ENCODE results near the gene TOMM70. TPM values are rescaled to one million over a fixed set of nuclear protein-coding genes. Genes with fewer than 3 reads are reported as not detected.
A peak's percentile ranks its signal among the peaks of the same experiment; 100 is the strongest.

TOMM70 gene
- polyA plus RNA-seq, 1 donor (not counting 4 experiments of a cell fraction or from before 2014, with no cell fraction given): 40.8 TPM

DNA sequence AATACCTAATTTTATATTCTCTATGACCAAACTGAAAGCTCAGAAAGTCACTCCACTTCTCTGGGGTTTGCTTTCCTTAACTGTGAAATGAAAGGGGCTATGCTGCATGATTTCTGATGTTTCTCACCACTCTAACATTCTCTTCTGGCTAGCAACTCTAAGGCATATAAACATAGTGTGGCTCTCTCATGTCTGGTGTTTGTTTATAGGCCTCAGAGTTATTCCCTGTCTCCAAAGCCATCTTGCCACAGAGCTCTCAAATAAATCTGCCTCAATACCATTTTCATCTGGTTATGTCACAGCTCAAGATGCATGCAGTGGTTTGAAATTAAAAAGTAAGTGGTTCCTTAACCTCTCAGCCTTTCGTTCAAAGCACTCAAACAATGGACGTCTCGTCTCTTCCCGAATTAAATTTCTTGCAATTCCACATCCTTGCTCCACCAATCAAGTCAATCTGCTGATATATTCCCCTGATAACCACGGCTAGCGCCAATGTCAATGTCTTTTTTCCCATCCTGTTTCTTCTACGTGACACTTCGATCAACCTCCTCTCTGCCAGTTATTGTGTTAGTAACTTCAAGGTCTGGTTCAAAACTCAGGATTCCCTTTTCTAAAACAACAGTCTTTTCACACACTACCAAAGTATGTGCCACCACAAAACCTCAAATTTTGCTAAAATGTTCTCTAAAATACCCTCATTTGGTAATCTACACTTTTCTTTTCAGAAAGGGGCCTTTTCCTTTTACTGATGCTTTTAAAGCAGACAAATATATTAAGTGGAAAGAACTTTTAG is 16.0 kb downstream of the TOMM70 start:
- FAIRE-seq: peak; percentile 43
- Histone ChIP-seq H3K79me2 (ENCODE audit: control insufficient read depth, insufficient read depth, low read length) (peaks cover 29% of the 10 kb centered on the region), H2AFZ (ENCODE audit: control insufficient read depth, low read length) (no peak overlapping the region), H3K36me3 (ENCODE audit: control insufficient read depth in 2 of 2, extremely low read depth in 1 of 2, insufficient read depth in 2 of 2, low read length in 2 of 2) (peaks cover 6 to 23% of the 10 kb centered on the region in 2 experiments), H3K4me1 (ENCODE audit: control insufficient read depth, extremely low read depth, insufficient read depth, low read length) (no peaks in the 10 kb centered on the region), H3K27me3 (ENCODE audit: control insufficient read depth, extremely low read depth, insufficient read depth, low read length) (no peaks in the 10 kb centered on the region), H3K9ac (ENCODE audit: control insufficient read depth, extremely low read depth, insufficient read depth, low read length) (no peak overlapping the region), H3K27ac (ENCODE audit: control insufficient read depth, insufficient read depth, low read length) (no peak overlapping the region), H3K4me2 (ENCODE audit: control insufficient read depth, extremely low read depth, insufficient read depth, low read depth, low read length) (no peak overlapping the region), H4K20me1 (ENCODE audit: control insufficient read depth, extremely low read depth, insufficient read depth, low read length) (no peaks in the 10 kb centered on the region), H3K4me3 (ENCODE audit: control insufficient read depth in 2 of 3, extremely low read depth in 1 of 3, insufficient read depth in 2 of 3, low read depth in 1 of 3, low read length in 3 of 3) (no peak overlapping the region), H3K9me1 (ENCODE audit: control insufficient read depth, extremely low read depth, insufficient read depth, low read length) (peaks cover 2% of the 10 kb centered on the region), H3K9me3 (ENCODE audit: control insufficient read depth, low read depth, low read length) (no peaks in the 10 kb centered on the region)
- TF ChIP-seq, protein P1, sequence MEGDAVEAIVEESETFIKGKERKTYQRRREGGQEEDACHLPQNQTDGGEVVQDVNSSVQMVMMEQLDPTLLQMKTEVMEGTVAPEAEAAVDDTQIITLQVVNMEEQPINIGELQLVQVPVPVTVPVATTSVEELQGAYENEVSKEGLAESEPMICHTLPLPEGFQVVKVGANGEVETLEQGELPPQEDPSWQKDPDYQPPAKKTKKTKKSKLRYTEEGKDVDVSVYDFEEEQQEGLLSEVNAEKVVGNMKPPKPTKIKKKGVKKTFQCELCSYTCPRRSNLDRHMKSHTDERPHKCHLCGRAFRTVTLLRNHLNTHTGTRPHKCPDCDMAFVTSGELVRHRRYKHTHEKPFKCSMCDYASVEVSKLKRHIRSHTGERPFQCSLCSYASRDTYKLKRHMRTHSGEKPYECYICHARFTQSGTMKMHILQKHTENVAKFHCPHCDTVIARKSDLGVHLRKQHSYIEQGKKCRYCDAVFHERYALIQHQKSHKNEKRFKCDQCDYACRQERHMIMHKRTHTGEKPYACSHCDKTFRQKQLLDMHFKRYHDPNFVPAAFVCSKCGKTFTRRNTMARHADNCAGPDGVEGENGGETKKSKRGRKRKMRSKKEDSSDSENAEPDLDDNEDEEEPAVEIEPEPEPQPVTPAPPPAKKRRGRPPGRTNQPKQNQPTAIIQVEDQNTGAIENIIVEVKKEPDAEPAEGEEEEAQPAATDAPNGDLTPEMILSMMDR (optimal IDR thresholded peaks at IDR 0.05 in 1 of 3, IDR thresholded peaks at IDR 0.05 in 1 of 3, conservative IDR thresholded peaks at IDR 0.05 in 1 of 3; ENCODE audit: extremely low read depth in 1 of 3, insufficient read depth in 2 of 3, low read length in 3 of 3): no peak
- TF ChIP-seq EZH2 (IDR thresholded peaks at IDR 0.05; ENCODE audit: low read length): no peak
- DNase-seq (ENCODE audit: low read depth, low spot score): no peak
- dilution Hi-C loops (cut with MboI; ENCODE audit: extremely low pct_ligation_motif_present, low sequenced_read_pairs): no loop called here

DNA sequence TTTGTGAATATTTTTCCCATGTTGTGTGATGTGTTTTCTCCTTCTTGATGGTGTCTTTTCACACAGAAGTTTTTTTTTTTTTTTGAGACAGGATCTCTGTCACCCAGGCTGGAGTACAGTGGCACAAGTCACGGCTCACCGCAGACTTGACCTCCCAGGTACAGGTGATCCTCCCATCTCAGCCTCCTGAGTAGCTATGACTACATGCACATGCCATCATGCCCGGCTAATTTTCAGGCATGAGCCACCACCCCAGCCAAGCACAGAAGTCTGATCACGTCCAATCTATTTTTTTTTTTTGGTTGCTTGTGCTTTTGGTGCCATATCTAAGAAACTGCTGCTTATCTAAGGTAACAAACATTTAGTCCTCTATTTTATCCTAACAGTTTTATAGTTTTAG is 24.6 kb downstream of the TOMM70 start:
- H3K27ac ChIP-seq (ENCODE audit: control insufficient read depth, insufficient read depth, low read length): no peak overlapping the region
- H3K9ac ChIP-seq (ENCODE audit: control insufficient read depth, extremely low read depth, insufficient read depth, low read length): no peak overlapping the region
- H3K4me2 ChIP-seq (ENCODE audit: control insufficient read depth, extremely low read depth, insufficient read depth, low read depth, low read length): no peak overlapping the region
- H4K20me1 ChIP-seq (ENCODE audit: control insufficient read depth, extremely low read depth, insufficient read depth, low read length): no peaks in the 10 kb centered on the region
- no peak for TF ChIP-seq EZH2 (IDR thresholded peaks at IDR 0.05; ENCODE audit: low read length)
- TF ChIP-seq, protein P1 (optimal IDR thresholded peaks at IDR 0.05 in 1 of 3, IDR thresholded peaks at IDR 0.05 in 1 of 3, conservative IDR thresholded peaks at IDR 0.05 in 1 of 3; ENCODE audit: extremely low read depth in 1 of 3, insufficient read depth in 2 of 3, low read length in 3 of 3): no peak
- H3K9me3 ChIP-seq (ENCODE audit: control insufficient read depth, low read depth, low read length): no peaks in the 10 kb centered on the region
- H3K36me3 ChIP-seq (ENCODE audit: control insufficient read depth in 2 of 2, extremely low read depth in 1 of 2, insufficient read depth in 2 of 2, low read length in 2 of 2): peaks cover 11 to 13% of the 10 kb centered on the region in 2 experiments
- dilution Hi-C loops (cut with MboI; ENCODE audit: extremely low pct_ligation_motif_present, low sequenced_read_pairs): no loop called here
- H2AFZ ChIP-seq (ENCODE audit: control insufficient read depth, low read length): no peak overlapping the region
- FAIRE-seq: no peak
- no peak overlapping the region for H3K4me3 ChIP-seq (ENCODE audit: control insufficient read depth in 2 of 3, extremely low read depth in 1 of 3, insufficient read depth in 2 of 3, low read depth in 1 of 3, low read length in 3 of 3)
- no peaks in the 10 kb centered on the region for H3K4me1 ChIP-seq (ENCODE audit: control insufficient read depth, extremely low read depth, insufficient read depth, low read length)
- H3K9me1 ChIP-seq (ENCODE audit: control insufficient read depth, extremely low read depth, insufficient read depth, low read length): no peaks in the 10 kb centered on the region
- H3K79me2 ChIP-seq (ENCODE audit: control insufficient read depth, insufficient read depth, low read length): no peaks in the 10 kb centered on the region
- no peaks in the 10 kb centered on the region for H3K27me3 ChIP-seq (ENCODE audit: control insufficient read depth, extremely low read depth, insufficient read depth, low read length)
- DNase-seq (ENCODE audit: low read depth, low spot score): no peak
